GM18867 (cell line): Measurements from ENCODE around the gene ITGB1BP1.

Source experiments
- ATAC-seq: cut with Tn5 transposase; IDR thresholded peaks from one replicate; pipeline ENCODE4 v1.9.1; 2021; ENCODE audit warnings: mild to moderate bottlenecking, moderate library complexity; ENCODE audit not compliant: unreplicated experiment

ITGB1BP1 gene

GRCh38 chr2:9428965-9429577 is 5.7 kb upstream of the ITGB1BP1 start:
- ATAC-seq, result no peak

- no peak for ATAC-seq
These were observed 1.3 kb upstream of the ITGB1BP1 start for GRCh38 chr2:9424447-9425164.

GRCh38 chr2:9423922-9424272 is 569 bp upstream of the ITGB1BP1 start:
- peak; percentile 6 for ATAC-seq

GRCh38 chr2:9422321-9423099 is 818 bp downstream of the ITGB1BP1 start:
- ATAC-seq, result peak; percentile 31

- ATAC-seq, result no peak
These were observed 2.8 kb downstream of the ITGB1BP1 start for GRCh38 chr2:9420495-9420894.

GRCh38 chr2:9419541-9419940 is 3.8 kb downstream of the ITGB1BP1 start:
- no peak for ATAC-seq

GRCh38 chr2:9418746-9419145 is 4.6 kb downstream of the ITGB1BP1 start:
- no peak for ATAC-seq

- ATAC-seq, result no peak
These were observed 5.6 kb downstream of the ITGB1BP1 start for GRCh38 chr2:9417725-9418124.

GRCh38 chr2:9416962-9417316 is 6.4 kb downstream of the ITGB1BP1 start:
- ATAC-seq, result no peak

- ATAC-seq, result no peak
These were observed 6.9 kb downstream of the ITGB1BP1 start for GRCh38 chr2:9416267-9416961.

GRCh38 chr2:9415516-9416169 is 7.7 kb downstream of the ITGB1BP1 start:
- ATAC-seq, result no peak

- no peak for ATAC-seq
These were observed 10.5 kb downstream of the ITGB1BP1 start for GRCh38 chr2:9412781-9413180.

- peak; percentile 58 for ATAC-seq
These were observed 13.2 kb downstream of the ITGB1BP1 start for GRCh38 chr2:9410108-9410507.

- ATAC-seq, result no peak
These were observed 14.6 kb downstream of the ITGB1BP1 start for GRCh38 chr2:9408641-9409151.

- ATAC-seq, result no peak
These were observed 15.9 kb downstream of the ITGB1BP1 start for GRCh38 chr2:9407363-9407811.

GRCh38 chr2:9406529-9407362 is 16.6 kb downstream of the ITGB1BP1 start:
- no peak for ATAC-seq

- ATAC-seq, result no peak
These were observed 17.7 kb downstream of the ITGB1BP1 start for GRCh38 chr2:9405636-9406035.

GRCh38 chr2:9404451-9404850 is 18.9 kb downstream of the ITGB1BP1 start:
- no peak for ATAC-seq

GRCh38 chr2:9403924-9404323 is 19.4 kb downstream of the ITGB1BP1 start:
- no peak for ATAC-seq
